H1 (cell line): Measurements from ENCODE around the gene ZNF211. TPM values are rescaled to one million over a fixed set of nuclear protein-coding genes. Genes with fewer than 3 reads are reported as not detected.
A peak's percentile ranks its signal among the peaks of the same experiment; 100 is the strongest.

Experiments used
- HDAC2 ChIP-seq, 2 experiments: fragments of 300-600 bp in 1 of 2; sonication (generic) in 1 of 2; IDR thresholded peaks; 2 replicates each; pipeline ENCODE4 v1.6.1; 2011 to 2012; ENCODE audit warnings: low read depth in 2 of 2, low read length in 2 of 2, mild to moderate bottlenecking in 2 of 2, moderate library complexity in 2 of 2, borderline replicate concordance in 1 of 2, inconsistent platforms in 1 of 2
- KDM1A ChIP-seq: fragments of 200-600, 300-600 bp; sonication (generic); IDR thresholded peaks from 2 replicates; pipeline ENCODE4 v1.7.1; 2016; ENCODE audit warnings: mild to moderate bottlenecking, low read length, borderline replicate concordance
- SIN3A ChIP-seq, 2 experiments: IDR thresholded peaks in 1 of 2; conservative IDR thresholded peaks in 1 of 2; 2 replicates each; pipeline ENCODE4 v1.6.1; 2011 to 2012; ENCODE audit warnings: low read length in 2 of 2, improper control_type of control experiment in 1 of 2, low read depth in 1 of 2, mild to moderate bottlenecking in 1 of 2
- TAF1 ChIP-seq: IDR thresholded peaks from 2 replicates; pipeline ENCODE4 v1.6.1; 2011; ENCODE audit warnings: mild to moderate bottlenecking, low read depth, low read length
- polyA plus RNA-seq, 7 experiments: library from polyadenylated mRNA; depleted of rRNA in 3 of 7; stranded (reverse) in 5 of 7; unstranded in 2 of 7; fragments of >200 nt in 5 of 7; fragments of 200-250 nt in 2 of 7; gene quantifications; 1 replicate in 5 of 7; 2 replicates in 1 of 7; 4 replicates in 1 of 7; pipeline versions ENCODE4 v1.2.1 to v1.2.3, GENCODE V29; 2011 to 2013; ENCODE audit warnings: missing spikeins in 2 of 7, mixed read lengths in 2 of 7
- total RNA-seq: library from RNA; stranded (reverse); fragmentation: NEBNext Ultra II Directional; extraction: Animal tissue kit (Norgen Biotek cat#: 25700); gene quantifications from 2 replicates; pipeline ENCODE4 v1.2.1, GENCODE V29; 2021

The ZNF211 gene
- total and polyA plus RNA-seq, 2 of the 8 experiments (the other 6 are each of a cell fraction or from before 2014, with no cell fraction given), result 7.5 to 15.7 TPM

DNA sequence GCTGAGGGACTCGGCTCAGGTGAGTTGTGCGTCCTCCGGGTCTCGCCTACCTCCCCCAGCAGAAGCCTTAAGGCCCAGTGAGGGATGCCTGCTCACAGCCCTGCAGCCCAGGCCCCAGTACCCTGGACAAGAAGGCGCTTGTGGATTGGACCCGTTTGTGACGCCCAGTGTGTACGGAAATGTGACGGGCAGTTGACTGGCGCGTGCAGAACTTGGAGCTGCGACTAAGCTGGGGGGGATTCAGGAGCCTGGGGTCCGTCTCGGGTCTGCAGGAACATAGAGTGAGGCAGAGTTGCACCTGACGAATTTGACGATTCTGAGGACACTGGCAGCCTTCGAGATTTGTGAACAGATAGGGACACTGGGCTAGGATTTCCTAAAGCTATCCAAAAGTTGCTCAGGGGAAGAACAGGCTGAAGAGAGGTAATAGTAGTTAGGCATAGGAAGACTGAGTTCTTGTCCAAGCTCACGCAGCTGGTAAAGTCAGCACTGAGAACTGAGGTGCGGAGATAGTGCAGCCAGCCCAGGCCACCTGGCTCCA, 49.3 kb downstream of the ZNF211 start (continued):
- TF ChIP-seq HDAC2 (IDR thresholded peaks at IDR 0.05; ENCODE audit: borderline replicate concordance in 1 of 2, low read depth in 2 of 2, low read length in 2 of 2) (0 out of 4 replicates have a peak, but pooled peaks of 1 of the 2 experiments have one; percentile 8), SIN3A (conservative IDR thresholded peaks at IDR 0.05 in 1 of 2, IDR thresholded peaks at IDR 0.05 in 1 of 2; ENCODE audit: low read depth in 1 of 2, low read length in 2 of 2) (peak in 1 of 2 experiments; percentile 20; a peak in 1 of 4 replicates), TAF1 (no peak), KDM1A (no peak)
